Measurements from ENCODE around the gene LRP1B. TPM values are rescaled to one million over a fixed set of nuclear protein-coding genes. Genes with fewer than 3 reads are reported as not detected.

The LRP1B gene
- total RNA-seq, 4 donors from 2014 or later: 0.42 to 0.71 (median 0.65) TPM

DNA sequence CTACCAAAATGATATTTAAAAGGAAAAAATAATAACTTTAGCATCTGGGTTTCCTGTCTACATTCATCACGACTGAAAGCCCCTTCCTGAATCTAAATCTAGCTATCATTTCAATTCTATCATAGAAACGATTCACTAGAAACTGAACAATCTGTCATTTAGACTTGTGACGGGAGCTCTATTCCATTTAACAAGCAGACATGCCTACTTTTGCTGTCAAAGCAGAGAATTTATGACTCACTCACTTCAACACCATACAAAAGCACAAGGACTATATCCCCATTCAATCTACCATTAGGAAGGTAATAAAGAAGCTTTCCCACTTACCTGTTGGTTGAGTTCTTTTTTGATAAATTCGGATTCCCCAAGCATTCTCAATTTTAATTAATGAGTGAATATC is 1072.3 kb downstream of the LRP1B start:
- no peak for DNase-seq (ENCODE audit: extremely low spot score)
- WGBS: 65% methylated on average over 4 of the region's 4 CpGs

DNA sequence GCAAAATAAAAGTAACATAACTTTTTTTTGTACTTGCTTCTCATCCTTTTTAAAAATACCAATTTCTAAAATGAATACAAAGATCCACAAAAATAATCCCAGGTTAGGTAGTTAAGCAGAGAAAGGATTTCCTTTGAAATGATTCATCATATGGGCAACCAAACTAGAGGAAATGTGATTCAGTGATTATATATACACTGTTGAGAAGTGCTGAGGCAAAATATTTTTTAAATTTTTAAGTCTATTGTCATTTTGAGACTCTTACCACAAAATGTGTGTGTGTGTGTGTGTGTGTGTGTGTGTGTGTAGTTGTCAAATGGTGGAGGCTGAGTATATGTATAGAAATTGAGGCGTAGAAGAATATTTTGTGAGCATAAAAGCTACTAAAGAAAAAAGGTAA is 1075.3 kb downstream of the LRP1B start:
- H3K4me1 ChIP-seq: no peaks in the 10 kb centered on the region
- intact Hi-C loops (cut with DNase I): no loop called here
- H3K4me3 ChIP-seq: no peak overlapping the region
- no peaks in the 10 kb centered on the region for H3K27me3 ChIP-seq
- 94% methylated on average over 1 of the region's 1 CpG for WGBS
- no peaks in the 10 kb centered on the region for H3K36me3 ChIP-seq
- DNase-seq (ENCODE audit: extremely low spot score): no peak
- H3K27ac ChIP-seq (replicated peaks in 1 of 4): no peak overlapping the region
- TF ChIP-seq POLR2AphosphoS5 (IDR thresholded peaks at IDR 0.05): no peak
- TF ChIP-seq, protein P1, sequence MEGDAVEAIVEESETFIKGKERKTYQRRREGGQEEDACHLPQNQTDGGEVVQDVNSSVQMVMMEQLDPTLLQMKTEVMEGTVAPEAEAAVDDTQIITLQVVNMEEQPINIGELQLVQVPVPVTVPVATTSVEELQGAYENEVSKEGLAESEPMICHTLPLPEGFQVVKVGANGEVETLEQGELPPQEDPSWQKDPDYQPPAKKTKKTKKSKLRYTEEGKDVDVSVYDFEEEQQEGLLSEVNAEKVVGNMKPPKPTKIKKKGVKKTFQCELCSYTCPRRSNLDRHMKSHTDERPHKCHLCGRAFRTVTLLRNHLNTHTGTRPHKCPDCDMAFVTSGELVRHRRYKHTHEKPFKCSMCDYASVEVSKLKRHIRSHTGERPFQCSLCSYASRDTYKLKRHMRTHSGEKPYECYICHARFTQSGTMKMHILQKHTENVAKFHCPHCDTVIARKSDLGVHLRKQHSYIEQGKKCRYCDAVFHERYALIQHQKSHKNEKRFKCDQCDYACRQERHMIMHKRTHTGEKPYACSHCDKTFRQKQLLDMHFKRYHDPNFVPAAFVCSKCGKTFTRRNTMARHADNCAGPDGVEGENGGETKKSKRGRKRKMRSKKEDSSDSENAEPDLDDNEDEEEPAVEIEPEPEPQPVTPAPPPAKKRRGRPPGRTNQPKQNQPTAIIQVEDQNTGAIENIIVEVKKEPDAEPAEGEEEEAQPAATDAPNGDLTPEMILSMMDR (IDR thresholded peaks at IDR 0.05): no peak
- no peak for TF ChIP-seq POLR2A (IDR thresholded peaks at IDR 0.05; ENCODE audit: low read depth)
- TF ChIP-seq EP300 (IDR thresholded peaks at IDR 0.05): no peak
- no peaks in the 10 kb centered on the region for H3K9me3 ChIP-seq

More for the DNA sequence above, 1072.3 kb downstream of the LRP1B start:
- no peaks in the 10 kb centered on the region for H3K4me1 ChIP-seq
- no peaks in the 10 kb centered on the region for H3K27me3 ChIP-seq
- no peak overlapping the region for H3K27ac ChIP-seq (replicated peaks in 1 of 4)
- intact Hi-C loops (cut with DNase I): no loop called here
- H3K4me3 ChIP-seq: no peak overlapping the region
- TF ChIP-seq, protein P1 (IDR thresholded peaks at IDR 0.05): no peak
- no peak for TF ChIP-seq EP300 (IDR thresholded peaks at IDR 0.05)
- TF ChIP-seq POLR2A (IDR thresholded peaks at IDR 0.05; ENCODE audit: low read depth): no peak
- TF ChIP-seq POLR2AphosphoS5 (IDR thresholded peaks at IDR 0.05): no peak
- no peaks in the 10 kb centered on the region for H3K36me3 ChIP-seq
- H3K9me3 ChIP-seq: no peaks in the 10 kb centered on the region

DNA sequence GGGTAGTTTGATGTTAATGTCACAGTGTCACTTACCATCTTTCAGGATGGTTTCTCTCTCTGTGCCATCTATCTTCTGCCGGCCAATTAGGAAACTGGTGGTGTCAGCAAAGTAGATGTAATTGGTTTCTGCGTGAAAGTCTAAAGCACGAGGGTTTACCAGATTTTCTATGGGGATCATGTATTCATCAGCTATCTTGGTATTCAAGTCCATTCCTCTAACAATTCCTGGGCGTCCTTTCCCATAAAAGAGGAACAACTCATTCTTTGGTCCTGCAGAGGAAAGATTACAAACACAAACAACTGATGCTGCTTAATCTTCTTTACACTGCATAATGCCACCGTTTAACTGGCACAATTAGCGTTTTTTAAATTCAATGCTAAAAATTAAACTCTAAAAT is 1081.9 kb downstream of the LRP1B start:
- Histone ChIP-seq H3K36me3 (no peaks in the 10 kb centered on the region), H3K4me1 (no peaks in the 10 kb centered on the region), H3K4me3 (no peak overlapping the region), H3K27me3 (no peaks in the 10 kb centered on the region), H3K9me3 (no peaks in the 10 kb centered on the region), H3K27ac (replicated peaks in 1 of 4) (no peak overlapping the region)
- WGBS: 84% methylated on average over 6 of the region's 6 CpGs
- DNase-seq (ENCODE audit: extremely low spot score): no peak
- intact Hi-C loops (cut with DNase I): no loop called here
- TF ChIP-seq EP300 (IDR thresholded peaks at IDR 0.05) (no peak), POLR2A (IDR thresholded peaks at IDR 0.05; ENCODE audit: low read depth) (no peak), POLR2AphosphoS5 (IDR thresholded peaks at IDR 0.05) (no peak)
- TF ChIP-seq, protein P1 (IDR thresholded peaks at IDR 0.05): no peak

DNA sequence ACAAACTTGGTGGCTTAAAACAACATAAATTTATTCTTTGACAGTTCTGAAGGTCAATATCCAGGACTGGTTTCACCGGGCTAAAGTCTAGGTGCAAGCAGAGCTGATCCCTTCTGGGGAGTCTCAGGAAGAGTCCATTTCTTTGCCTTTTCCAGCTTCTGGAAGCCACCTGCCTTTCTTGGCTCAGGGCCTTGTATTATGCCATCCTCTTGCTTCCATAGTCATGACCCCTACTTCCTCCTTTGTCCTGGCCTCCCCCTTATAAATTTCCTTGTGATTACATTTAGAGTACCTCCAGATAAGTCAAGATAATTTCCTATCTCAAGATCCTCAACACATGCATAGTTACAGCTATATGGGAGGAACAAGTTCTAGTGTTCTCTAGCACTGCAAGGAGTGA is 1089.5 kb downstream of the LRP1B start:
- intact Hi-C loops (cut with DNase I): no loop called here
- Histone ChIP-seq H3K36me3 (no peaks in the 10 kb centered on the region), H3K4me3 (no peak overlapping the region), H3K27ac (replicated peaks in 1 of 4) (no peak overlapping the region), H3K4me1 (no peaks in the 10 kb centered on the region), H3K27me3 (no peaks in the 10 kb centered on the region), H3K9me3 (no peaks in the 10 kb centered on the region)
- WGBS: 70% methylated on average over 1 of the region's 1 CpG
- TF ChIP-seq POLR2AphosphoS5 (IDR thresholded peaks at IDR 0.05): no peak
- no peak for TF ChIP-seq POLR2A (IDR thresholded peaks at IDR 0.05; ENCODE audit: low read depth)
- TF ChIP-seq EP300 (IDR thresholded peaks at IDR 0.05): no peak
- TF ChIP-seq, protein P1 (IDR thresholded peaks at IDR 0.05): no peak
- no peak for DNase-seq (ENCODE audit: extremely low spot score)

DNA sequence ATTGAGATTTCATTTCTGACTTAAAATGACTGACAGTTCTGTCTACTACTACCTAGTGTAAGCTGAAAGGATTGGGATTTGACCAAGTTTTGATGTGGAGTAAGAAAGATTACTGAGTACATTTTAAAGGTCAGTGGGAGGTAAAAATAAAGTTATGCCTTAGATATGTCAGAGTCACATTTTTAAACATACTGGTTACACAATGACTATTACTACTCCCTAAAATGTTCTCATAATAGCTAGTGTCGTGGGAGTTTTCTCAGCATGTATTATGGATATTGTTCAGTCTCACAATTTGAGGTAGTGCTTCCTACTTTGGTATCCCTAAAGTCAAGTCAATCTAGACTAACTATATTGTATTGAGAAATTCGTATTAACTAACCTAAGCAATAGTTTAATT is 1092.5 kb downstream of the LRP1B start:
- Histone ChIP-seq H3K4me1 (no peaks in the 10 kb centered on the region), H3K4me3 (no peak overlapping the region), H3K27ac (replicated peaks in 1 of 4) (no peak overlapping the region), H3K9me3 (no peaks in the 10 kb centered on the region), H3K36me3 (no peaks in the 10 kb centered on the region), H3K27me3 (no peaks in the 10 kb centered on the region)
- intact Hi-C loops (cut with DNase I): no loop called here
- WGBS: 67% methylated on average over 2 of the region's 2 CpGs
- TF ChIP-seq, protein P1 (IDR thresholded peaks at IDR 0.05): no peak
- DNase-seq (ENCODE audit: extremely low spot score): no peak

Measured in esophagus muscularis mucosa (tissue), 4 donors.